ENCODE measurements around the gene HOXA11. TPM values are rescaled to one million over a fixed set of nuclear protein-coding genes. Genes with fewer than 3 reads are reported as not detected.
A peak's percentile ranks its signal among the peaks of the same experiment; 100 is the strongest.

Gene HOXA11
- total and polyA plus RNA-seq, 2 of the 4 experiments (the other 2 are of a cell fraction): 0.05 TPM; not detected in 1

DNA sequence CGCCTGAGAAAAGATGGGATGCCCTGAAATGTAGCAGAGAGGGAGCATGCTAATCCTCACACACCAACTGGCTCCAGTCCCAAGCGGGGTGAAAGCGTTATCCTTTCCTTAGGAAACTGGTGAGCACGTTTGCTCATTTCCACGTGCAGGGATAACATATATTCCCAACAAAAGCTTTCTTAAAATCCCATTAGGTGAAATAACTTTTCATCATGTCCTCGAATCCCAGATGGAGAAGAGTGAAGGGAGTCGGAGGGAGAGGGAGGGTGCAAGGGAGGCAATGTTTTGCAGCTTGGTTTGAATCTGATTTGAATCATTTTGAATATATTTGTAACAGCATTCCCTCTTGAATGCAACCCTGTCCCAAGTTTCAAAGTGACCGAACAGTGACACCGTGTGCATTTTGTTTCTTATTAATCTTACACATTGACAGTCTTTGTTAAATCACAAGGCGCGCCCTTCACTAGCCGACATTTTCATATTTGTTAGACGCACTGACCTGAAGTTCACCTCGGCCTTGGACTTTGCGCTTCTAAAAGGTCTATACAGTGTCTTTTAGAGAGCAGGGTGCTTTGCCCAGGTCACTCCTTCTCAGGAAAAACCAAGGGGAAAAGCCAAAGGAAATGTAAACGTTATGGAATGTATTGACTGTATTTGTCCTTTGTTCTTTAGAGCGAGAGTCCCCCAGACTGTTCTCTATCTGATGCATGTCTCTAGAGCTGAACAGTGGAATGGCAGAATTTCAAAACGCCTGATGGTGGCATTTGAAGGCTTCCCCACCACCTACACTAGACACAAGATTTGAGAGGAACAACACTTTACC is 51.4 kb downstream of the HOXA11 start (continued):
- TF ChIP-seq SMC3 (IDR thresholded peaks at IDR 0.05; ENCODE audit: low read depth, low read length): no peak

- CTCF ChIA-PET: interaction anchor here (0.6 to 1.1 kb wide), 2 partner anchors 8 to 11 kb away, joined by 3 to 4 read pairs; no protein-coding TSS in a partner anchor
- H3K4me1 ChIP-seq (ENCODE audit: control insufficient read depth, insufficient read depth, low read length): peaks cover 31% of the 10 kb centered on the region
- TF ChIP-seq NFE2L2 (IDR thresholded peaks at IDR 0.05; ENCODE audit: low read depth, low read length) (no peak), RCOR1 (IDR thresholded peaks at IDR 0.05; ENCODE audit: insufficient replicate concordance, low read length) (no peak), RFX5 (IDR thresholded peaks at IDR 0.05; ENCODE audit: low read depth, low read length) (no peak), RAD21 (IDR thresholded peaks at IDR 0.05; ENCODE audit: low read length) (no peak), SMC3 (IDR thresholded peaks at IDR 0.05; ENCODE audit: low read depth, low read length) (no peak), MAFK (IDR thresholded peaks at IDR 0.05; ENCODE audit: low read depth, low read length) (no peak), MAZ (IDR thresholded peaks at IDR 0.05; ENCODE audit: borderline replicate concordance, low read depth, low read length) (no peak), ELK1 (IDR thresholded peaks at IDR 0.05; ENCODE audit: borderline replicate concordance, low read depth, low read length) (no peak), MXI1 (IDR thresholded peaks at IDR 0.05; ENCODE audit: borderline replicate concordance, low read depth, low read length) (no peak), CHD1 (IDR thresholded peaks at IDR 0.05; ENCODE audit: low read depth, low read length) (no peak), BHLHE40 (IDR thresholded peaks at IDR 0.05; ENCODE audit: low read depth, low read length) (no peak)
- TF ChIP-seq, protein P1, sequence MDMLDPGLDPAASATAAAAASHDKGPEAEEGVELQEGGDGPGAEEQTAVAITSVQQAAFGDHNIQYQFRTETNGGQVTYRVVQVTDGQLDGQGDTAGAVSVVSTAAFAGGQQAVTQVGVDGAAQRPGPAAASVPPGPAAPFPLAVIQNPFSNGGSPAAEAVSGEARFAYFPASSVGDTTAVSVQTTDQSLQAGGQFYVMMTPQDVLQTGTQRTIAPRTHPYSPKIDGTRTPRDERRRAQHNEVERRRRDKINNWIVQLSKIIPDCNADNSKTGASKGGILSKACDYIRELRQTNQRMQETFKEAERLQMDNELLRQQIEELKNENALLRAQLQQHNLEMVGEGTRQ (IDR thresholded peaks at IDR 0.05; ENCODE audit: low read depth, low read length): no peak
Observed at GRCh38 chr7:27132978-27133377, 52.1 kb downstream of the HOXA11 start.

More at GRCh38 chr7:27132978-27133377, 52.1 kb downstream of the HOXA11 start:
- Histone ChIP-seq H2BK20ac (ENCODE audit: low read depth, low read length) (no peak overlapping the region), H3K56ac (ENCODE audit: extremely low read depth, insufficient read depth, low read length) (no peak overlapping the region), H3K9me1 (ENCODE audit: insufficient read depth, low read length) (peaks cover 11% of the 10 kb centered on the region), H3K23ac (ENCODE audit: low read depth, low read length) (peak overlapping the region; percentile 85; the same call in 1 of the 2 replicates), H3K14ac (replicated peaks; ENCODE audit: low read depth, low read length) (peak overlapping the region; percentile 57; the same call in 1 of the 2 replicates), H3K4me2 (ENCODE audit: low read depth, low read length) (no peak overlapping the region; the same call in 1 of the 2 replicates), H4K91ac (ENCODE audit: insufficient read depth, low read depth, low read length) (no peak overlapping the region; the same call in 1 of the 2 replicates), H4K20me1 (ENCODE audit: insufficient read depth, low read length) (no peaks in the 10 kb centered on the region), H3K4me3 (ENCODE audit: insufficient read depth, low read depth, low read length) (no peak overlapping the region), H2AK9ac (replicated peaks; ENCODE audit: low read depth, low read length, poor library complexity) (no peak overlapping the region), H2BK120ac (ENCODE audit: low read depth, low read length) (no peak overlapping the region), H3K79me1 (ENCODE audit: low read depth in 1 of 2, low read length in 2 of 2) (peaks cover 24 to 45% of the 10 kb centered on the region in 2 experiments), H3K9ac (ENCODE audit: low read depth, low read length) (no peak overlapping the region), H2BK5ac (ENCODE audit: low read depth, low read length, poor library complexity, severe bottlenecking) (no peak overlapping the region), H3K4ac (ENCODE audit: low read depth, low read length) (peak overlapping the region; percentile 70; the same call in 1 of the 2 replicates), H4K5ac (ENCODE audit: low read depth, low read length) (no peak overlapping the region), H3K27me3 (ENCODE audit: control insufficient read depth, insufficient read depth, low read length) (no peaks in the 10 kb centered on the region), H3K18ac (ENCODE audit: low read depth, low read length) (peak overlapping the region; percentile 31; the same call in 1 of the 2 replicates), H2AK5ac (ENCODE audit: low read depth, low read length) (no peak overlapping the region), H4K8ac (ENCODE audit: low read depth in 2 of 2, low read length in 2 of 2) (0 out of 4 replicates have a peak overlapping the region, but pooled peaks have one; percentile 7 to 21), H2BK15ac (ENCODE audit: low read depth, low read length) (0 out of 3 replicates have a peak overlapping the region, but pooled peaks have one; percentile 31), H3K9me3 (ENCODE audit: control insufficient read depth, insufficient read depth, low read length) (no peaks in the 10 kb centered on the region), H3K36me3 (ENCODE audit: control insufficient read depth, insufficient read depth, low read length) (peaks cover 3% of the 10 kb centered on the region; the same call in 1 of the 2 replicates), H3K27ac (ENCODE audit: insufficient read depth, low read length) (no peak overlapping the region), H2AFZ (replicated peaks; ENCODE audit: low read length, poor library complexity) (no peak overlapping the region)
- in situ Hi-C loops (cut with MboI; ENCODE audit: low sequenced_read_pairs): no loop called here
- ATAC-seq (ENCODE audit: low read depth): no peak
- dilution Hi-C loops (cut with HindIII; ENCODE audit: low sequenced_read_pairs, unreplicated experiment): no loop called here
- no peak for DNase-seq
- POLR2A ChIA-PET (ENCODE audit: unreplicated experiment): no interaction called here
- BruUV-seq (replicated peaks): no TSS peak
- intact Hi-C loops (cut with micrococcal nuclease): loop anchor here (5.0 kb wide), 1 partner anchor 101 kb away; no protein-coding TSS in a partner anchor
- WGBS, 2 experiments (ENCODE audit: extremely low coverage in 2 of 2, insufficient read length in 1 of 2): 44% methylated on average over 3 of the region's 6 CpGs; no CpG with 5 or more reads in 1 of the 2 experiments

Measured in IMR-90 (cell line).